Measurements from ENCODE around the gene ARHGAP15.

Gene ARHGAP15

DNA sequence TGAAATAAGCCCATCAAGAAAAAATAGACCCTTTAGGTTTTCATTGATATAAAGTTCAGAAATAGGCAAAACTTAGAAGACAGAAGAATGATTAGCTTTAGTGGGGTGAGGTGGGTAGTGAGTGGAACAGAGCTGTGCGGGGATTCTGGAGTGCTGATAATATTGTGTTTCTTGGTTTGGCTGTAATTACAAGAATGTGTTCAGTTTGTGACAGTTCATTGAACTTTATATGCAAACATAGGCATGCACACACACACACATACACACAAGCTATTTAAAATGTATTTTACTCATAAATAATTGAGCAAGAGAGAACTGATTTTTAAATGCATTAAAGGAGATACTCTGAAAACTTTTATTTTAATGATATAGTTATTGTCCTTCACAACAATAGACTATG, 17.1 kb downstream of the ARHGAP15 start:
- H3K4me3 ChIP-seq (ENCODE audit: low read depth, low read length, poor library complexity, severe bottlenecking) = no peak overlapping the region
- H4K20me1 ChIP-seq (ENCODE audit: insufficient read depth, low read length) = no peaks in the 10 kb centered on the region
- H3F3A ChIP-seq (ENCODE audit: insufficient read depth, low read length) = no peaks in the 10 kb centered on the region
- H3K4me2 ChIP-seq (ENCODE audit: low read length) = no peak overlapping the region; the same call in 1 of the 2 replicates
- peaks cover 88% of the 10 kb centered on the region for H3K4me1 ChIP-seq (ENCODE audit: insufficient read depth, low read length, severe bottlenecking)
- H3K79me2 ChIP-seq (ENCODE audit: insufficient read depth, low read length) = peaks cover 98% of the 10 kb centered on the region
- H3K27ac ChIP-seq (ENCODE audit: low read depth, low read length, poor library complexity, severe bottlenecking) = peak overlapping the region; percentile 29
- H3K9me2 ChIP-seq (ENCODE audit: low read depth, low read length) = no peaks in the 10 kb centered on the region
- TF ChIP-seq, protein P1, sequence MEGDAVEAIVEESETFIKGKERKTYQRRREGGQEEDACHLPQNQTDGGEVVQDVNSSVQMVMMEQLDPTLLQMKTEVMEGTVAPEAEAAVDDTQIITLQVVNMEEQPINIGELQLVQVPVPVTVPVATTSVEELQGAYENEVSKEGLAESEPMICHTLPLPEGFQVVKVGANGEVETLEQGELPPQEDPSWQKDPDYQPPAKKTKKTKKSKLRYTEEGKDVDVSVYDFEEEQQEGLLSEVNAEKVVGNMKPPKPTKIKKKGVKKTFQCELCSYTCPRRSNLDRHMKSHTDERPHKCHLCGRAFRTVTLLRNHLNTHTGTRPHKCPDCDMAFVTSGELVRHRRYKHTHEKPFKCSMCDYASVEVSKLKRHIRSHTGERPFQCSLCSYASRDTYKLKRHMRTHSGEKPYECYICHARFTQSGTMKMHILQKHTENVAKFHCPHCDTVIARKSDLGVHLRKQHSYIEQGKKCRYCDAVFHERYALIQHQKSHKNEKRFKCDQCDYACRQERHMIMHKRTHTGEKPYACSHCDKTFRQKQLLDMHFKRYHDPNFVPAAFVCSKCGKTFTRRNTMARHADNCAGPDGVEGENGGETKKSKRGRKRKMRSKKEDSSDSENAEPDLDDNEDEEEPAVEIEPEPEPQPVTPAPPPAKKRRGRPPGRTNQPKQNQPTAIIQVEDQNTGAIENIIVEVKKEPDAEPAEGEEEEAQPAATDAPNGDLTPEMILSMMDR (IDR thresholded peaks at IDR 0.05; ENCODE audit: low read length) = no peak
- no peak for TF ChIP-seq EZH2 (IDR thresholded peaks at IDR 0.05; ENCODE audit: borderline replicate concordance, low read length)
- no peak overlapping the region for H2AFZ ChIP-seq (ENCODE audit: low read length)
- 0 out of 2 replicates have a peak, but pooled peaks cover 16% of the 10 kb centered on the region for H3K36me3 ChIP-seq (ENCODE audit: insufficient read depth, low read length)
- H3K9ac ChIP-seq (ENCODE audit: low read length) = no peak overlapping the region
- no peaks in the 10 kb centered on the region for H3K27me3 ChIP-seq (ENCODE audit: insufficient read depth, low read length)
- H3K9me3 ChIP-seq (ENCODE audit: low read length) = no peaks in the 10 kb centered on the region

DNA sequence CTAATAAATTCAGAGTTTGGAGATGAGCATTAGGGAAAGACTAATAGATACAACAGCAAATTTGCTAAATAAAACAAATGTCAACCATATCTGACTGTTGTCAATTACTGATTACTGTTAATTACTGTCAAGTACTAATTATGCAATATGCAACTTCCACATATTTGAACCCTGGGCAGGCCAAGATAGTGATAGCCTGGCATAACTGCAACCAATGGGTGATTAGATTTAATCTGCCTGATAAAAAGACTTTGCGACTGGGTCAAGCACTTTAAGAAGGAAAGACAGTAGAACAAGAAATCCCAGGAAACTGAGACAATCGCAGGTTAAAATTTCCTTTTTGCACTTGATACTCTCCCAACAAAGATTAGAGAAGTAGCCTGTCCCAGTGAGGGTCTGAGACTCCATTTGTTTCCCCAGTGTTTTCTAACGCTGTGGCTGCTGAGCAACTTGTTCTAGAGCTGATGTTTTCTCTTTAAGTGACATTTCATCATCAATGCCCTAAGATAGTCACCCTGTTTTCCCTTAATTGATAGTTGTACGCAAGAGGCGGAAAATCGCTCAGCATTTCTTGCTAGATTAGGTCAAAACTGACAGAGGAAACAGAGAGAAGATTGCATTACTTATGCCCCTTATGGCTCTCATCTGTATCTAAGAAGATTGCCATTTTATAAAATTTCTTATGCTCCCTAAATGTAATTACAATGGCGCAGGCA, 17.8 kb downstream of the ARHGAP15 start:
- Histone ChIP-seq H3K27ac (ENCODE audit: low read depth, low read length, poor library complexity, severe bottlenecking) (peak overlapping the region; percentile 29), H3K9ac (ENCODE audit: low read length) (no peak overlapping the region), H3K4me1 (ENCODE audit: insufficient read depth, low read length, severe bottlenecking) (peaks cover 88% of the 10 kb centered on the region), H3K36me3 (ENCODE audit: insufficient read depth, low read length) (0 out of 2 replicates have a peak, but pooled peaks cover 15% of the 10 kb centered on the region), H3K9me2 (ENCODE audit: low read depth, low read length) (no peaks in the 10 kb centered on the region), H3F3A (ENCODE audit: insufficient read depth, low read length) (no peaks in the 10 kb centered on the region), H4K20me1 (ENCODE audit: insufficient read depth, low read length) (no peaks in the 10 kb centered on the region), H3K4me3 (ENCODE audit: low read depth, low read length, poor library complexity, severe bottlenecking) (no peak overlapping the region), H3K79me2 (ENCODE audit: insufficient read depth, low read length) (peaks cover 98% of the 10 kb centered on the region), H3K4me2 (ENCODE audit: low read length) (no peak overlapping the region; the same call in 1 of the 2 replicates), H2AFZ (ENCODE audit: low read length) (no peak overlapping the region), H3K27me3 (ENCODE audit: insufficient read depth, low read length) (no peaks in the 10 kb centered on the region), H3K9me3 (ENCODE audit: low read length) (no peaks in the 10 kb centered on the region)
- TF ChIP-seq, protein P1 (IDR thresholded peaks at IDR 0.05; ENCODE audit: low read length) = no peak
- TF ChIP-seq EZH2 (IDR thresholded peaks at IDR 0.05; ENCODE audit: borderline replicate concordance, low read length) = no peak

DNA sequence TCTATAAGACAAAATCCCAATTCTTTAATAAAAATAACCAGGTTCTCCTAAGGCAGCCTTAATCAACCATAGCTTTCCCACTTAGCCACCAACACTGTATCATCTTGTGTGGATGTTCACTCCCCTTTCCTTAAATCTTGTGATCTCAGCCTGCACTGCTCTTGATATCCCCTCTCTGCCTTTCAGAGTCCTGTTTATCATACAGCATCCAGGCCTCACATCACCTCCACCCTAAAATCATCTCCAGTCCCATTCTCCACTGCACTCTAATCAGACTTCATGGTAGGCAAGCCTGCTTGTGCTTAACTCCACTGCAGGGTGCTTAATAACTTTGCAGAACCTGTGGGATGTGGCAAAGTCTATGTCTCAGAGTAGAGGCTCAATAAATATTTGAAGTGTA, 18.8 kb downstream of the ARHGAP15 start:
- H3K4me2 ChIP-seq (ENCODE audit: low read length) = no peak overlapping the region; the same call in 1 of the 2 replicates
- H3K9me3 ChIP-seq (ENCODE audit: low read length) = no peaks in the 10 kb centered on the region
- 0 out of 2 replicates have a peak, but pooled peaks cover 11% of the 10 kb centered on the region for H3K36me3 ChIP-seq (ENCODE audit: insufficient read depth, low read length)
- H3K27me3 ChIP-seq (ENCODE audit: insufficient read depth, low read length) = no peaks in the 10 kb centered on the region
- peaks cover 98% of the 10 kb centered on the region for H3K79me2 ChIP-seq (ENCODE audit: insufficient read depth, low read length)
- H2AFZ ChIP-seq (ENCODE audit: low read length) = no peak overlapping the region
- H3K27ac ChIP-seq (ENCODE audit: low read depth, low read length, poor library complexity, severe bottlenecking) = peak overlapping the region; percentile 15
- no peaks in the 10 kb centered on the region for H3K9me2 ChIP-seq (ENCODE audit: low read depth, low read length)
- no peaks in the 10 kb centered on the region for H3F3A ChIP-seq (ENCODE audit: insufficient read depth, low read length)
- TF ChIP-seq, protein P1 (IDR thresholded peaks at IDR 0.05; ENCODE audit: low read length) = no peak
- TF ChIP-seq EZH2 (IDR thresholded peaks at IDR 0.05; ENCODE audit: borderline replicate concordance, low read length) = no peak
- H3K4me3 ChIP-seq (ENCODE audit: low read depth, low read length, poor library complexity, severe bottlenecking) = no peak overlapping the region
- H3K9ac ChIP-seq (ENCODE audit: low read length) = no peak overlapping the region
- H3K4me1 ChIP-seq (ENCODE audit: insufficient read depth, low read length, severe bottlenecking) = peaks cover 88% of the 10 kb centered on the region
- no peaks in the 10 kb centered on the region for H4K20me1 ChIP-seq (ENCODE audit: insufficient read depth, low read length)
